Right lobe of liver (tissue), 4 donors: Measurements from ENCODE around the gene ABHD5.

Source experiments
- POLR2A ChIP-seq: fragments of 450-650 bp; IDR thresholded peaks from one replicate; pipeline ENCODE4 v1.6.1; 2017; ENCODE audit warnings: antibody characterized with exemption, mild to moderate bottlenecking
- TF ChIP-seq, protein P1 (sequence below), 4 donors: fragments of 200-600 bp in 3 of 4; fragments of 450-650 bp in 1 of 4; IDR thresholded peaks; one replicate each; pipeline versions ENCODE4 v1.5.1 to v1.8.0; 2016 to 2022; ENCODE audit warnings: antibody characterized with exemption in 4 of 4, mild to moderate bottlenecking in 2 of 4
- donor health status: DM: no; HTN: no; CAD: no.
- donor health status: DM: no; HTN: no; CAD: no.
- donor health status: DM: no; HTN: yes; CAD: no.

DNA sequence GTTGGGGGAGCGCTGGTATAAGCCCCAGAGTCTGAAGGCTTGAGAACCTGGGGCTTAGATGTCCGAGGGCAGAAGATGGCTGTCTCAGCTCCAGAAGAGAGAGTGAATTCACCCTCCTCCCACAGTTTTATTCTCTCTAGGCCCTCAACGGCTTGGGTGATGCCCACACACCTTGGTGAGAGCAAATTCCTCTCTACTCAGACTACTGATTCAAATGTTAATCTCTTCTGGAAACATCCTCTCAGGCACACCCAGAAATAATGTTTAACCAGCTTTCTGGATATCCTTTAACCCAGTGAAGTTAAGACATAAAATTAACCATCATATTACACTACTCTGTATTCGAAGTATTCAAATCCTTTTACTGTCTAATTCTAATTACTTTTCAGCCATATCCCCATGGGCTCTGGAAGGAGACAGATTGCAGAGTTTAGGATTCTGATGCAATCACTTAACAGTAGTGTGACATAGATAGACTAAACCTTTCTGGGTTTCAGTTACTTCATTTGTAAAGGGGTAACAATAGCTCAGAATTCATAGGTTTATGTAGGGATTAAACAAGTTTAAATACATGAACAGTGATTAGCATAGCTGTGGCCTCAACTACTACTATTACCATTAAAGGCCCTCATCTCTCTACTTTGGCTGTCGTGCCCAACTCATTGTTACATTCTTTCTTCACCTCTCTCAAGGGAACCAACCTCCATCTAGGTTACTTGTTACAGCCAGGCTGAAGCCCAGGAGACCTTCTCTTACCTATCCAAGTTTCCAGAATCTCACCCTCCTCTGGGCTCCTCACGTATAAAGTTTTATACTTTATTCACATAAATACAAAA lies 43.2 kb upstream of the ABHD5 start:
- TF ChIP-seq, protein P1, sequence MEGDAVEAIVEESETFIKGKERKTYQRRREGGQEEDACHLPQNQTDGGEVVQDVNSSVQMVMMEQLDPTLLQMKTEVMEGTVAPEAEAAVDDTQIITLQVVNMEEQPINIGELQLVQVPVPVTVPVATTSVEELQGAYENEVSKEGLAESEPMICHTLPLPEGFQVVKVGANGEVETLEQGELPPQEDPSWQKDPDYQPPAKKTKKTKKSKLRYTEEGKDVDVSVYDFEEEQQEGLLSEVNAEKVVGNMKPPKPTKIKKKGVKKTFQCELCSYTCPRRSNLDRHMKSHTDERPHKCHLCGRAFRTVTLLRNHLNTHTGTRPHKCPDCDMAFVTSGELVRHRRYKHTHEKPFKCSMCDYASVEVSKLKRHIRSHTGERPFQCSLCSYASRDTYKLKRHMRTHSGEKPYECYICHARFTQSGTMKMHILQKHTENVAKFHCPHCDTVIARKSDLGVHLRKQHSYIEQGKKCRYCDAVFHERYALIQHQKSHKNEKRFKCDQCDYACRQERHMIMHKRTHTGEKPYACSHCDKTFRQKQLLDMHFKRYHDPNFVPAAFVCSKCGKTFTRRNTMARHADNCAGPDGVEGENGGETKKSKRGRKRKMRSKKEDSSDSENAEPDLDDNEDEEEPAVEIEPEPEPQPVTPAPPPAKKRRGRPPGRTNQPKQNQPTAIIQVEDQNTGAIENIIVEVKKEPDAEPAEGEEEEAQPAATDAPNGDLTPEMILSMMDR (IDR thresholded peaks at IDR 0.05): no peak
- TF ChIP-seq POLR2A: no peak
